PC-9 (cell line): ENCODE results near the gene HES1.

Experiments used
- EZH2 ChIP-seq: fragments of 200-600 bp; sonication (generic); IDR thresholded peaks from 2 replicates; pipeline ENCODE4 v1.8.0; 2017; ENCODE audit warnings: antibody characterized with exemption, low read depth
- TF ChIP-seq, protein P1 (sequence below): fragments of 200-600 bp; sonication (generic); conservative IDR thresholded peaks from 2 replicates; pipeline ENCODE4 v1.6.1; 2017; ENCODE audit warnings: mixed run types, antibody characterized with exemption, mild to moderate bottlenecking, moderate library complexity

DNA sequence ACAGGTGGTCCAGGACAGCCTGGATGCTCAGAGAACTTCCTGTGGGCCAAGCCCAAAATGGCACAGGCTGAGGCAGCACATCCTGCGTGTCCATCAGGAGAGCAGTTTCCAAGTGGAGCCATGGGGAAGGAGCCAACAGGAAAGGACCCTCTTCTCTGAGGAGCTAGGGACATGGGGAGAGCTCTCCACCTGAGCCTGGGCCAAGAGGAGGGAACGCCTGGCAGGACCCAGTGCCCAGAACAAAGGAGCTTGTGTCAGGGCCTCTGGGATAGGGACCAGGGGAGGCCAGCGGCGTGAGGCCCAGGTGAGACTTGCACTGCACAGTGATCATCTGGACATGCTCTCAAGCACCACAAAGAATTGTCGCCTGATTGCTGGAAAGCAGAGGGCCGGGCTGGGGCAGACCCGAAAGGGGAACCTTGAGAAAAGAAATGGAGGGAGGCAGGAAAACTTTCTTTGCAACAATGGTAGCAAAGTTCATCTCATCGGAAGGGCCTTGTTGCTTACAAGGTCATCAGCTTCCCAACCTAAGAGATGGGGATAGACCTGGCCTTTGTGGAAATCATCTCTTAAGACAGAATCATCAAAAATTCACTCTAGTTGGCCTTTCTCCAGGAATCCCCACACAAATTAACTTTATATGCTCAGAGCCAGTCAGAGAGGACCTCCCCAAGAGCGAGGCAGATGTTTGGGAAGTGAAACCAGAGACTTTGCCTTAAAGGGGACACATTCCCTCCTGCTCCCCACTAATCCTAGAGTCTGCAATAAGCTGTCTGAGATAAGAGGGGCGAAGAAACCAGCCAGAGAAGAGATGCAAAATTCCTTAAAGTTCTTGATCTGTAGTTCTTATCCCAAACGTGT is 47.7 kb upstream of the HES1 start:
- TF ChIP-seq, protein P1, sequence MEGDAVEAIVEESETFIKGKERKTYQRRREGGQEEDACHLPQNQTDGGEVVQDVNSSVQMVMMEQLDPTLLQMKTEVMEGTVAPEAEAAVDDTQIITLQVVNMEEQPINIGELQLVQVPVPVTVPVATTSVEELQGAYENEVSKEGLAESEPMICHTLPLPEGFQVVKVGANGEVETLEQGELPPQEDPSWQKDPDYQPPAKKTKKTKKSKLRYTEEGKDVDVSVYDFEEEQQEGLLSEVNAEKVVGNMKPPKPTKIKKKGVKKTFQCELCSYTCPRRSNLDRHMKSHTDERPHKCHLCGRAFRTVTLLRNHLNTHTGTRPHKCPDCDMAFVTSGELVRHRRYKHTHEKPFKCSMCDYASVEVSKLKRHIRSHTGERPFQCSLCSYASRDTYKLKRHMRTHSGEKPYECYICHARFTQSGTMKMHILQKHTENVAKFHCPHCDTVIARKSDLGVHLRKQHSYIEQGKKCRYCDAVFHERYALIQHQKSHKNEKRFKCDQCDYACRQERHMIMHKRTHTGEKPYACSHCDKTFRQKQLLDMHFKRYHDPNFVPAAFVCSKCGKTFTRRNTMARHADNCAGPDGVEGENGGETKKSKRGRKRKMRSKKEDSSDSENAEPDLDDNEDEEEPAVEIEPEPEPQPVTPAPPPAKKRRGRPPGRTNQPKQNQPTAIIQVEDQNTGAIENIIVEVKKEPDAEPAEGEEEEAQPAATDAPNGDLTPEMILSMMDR, result no peak
- no peak for TF ChIP-seq EZH2
